Measurements from ENCODE around the gene PROB1.

- TF ChIP-seq CBX5 (CRISPR knock-in tag; IDR thresholded peaks at IDR 0.05; ENCODE audit: borderline replicate concordance) (no peak), RFXAP (CRISPR knock-in tag; IDR thresholded peaks at IDR 0.05; ENCODE audit: borderline replicate concordance) (no peak), CTCF (CRISPR knock-in tag; IDR thresholded peaks at IDR 0.05) (no peak)
These were observed 25.7 kb downstream of the PROB1 start for GRCh38 chr5:139369181-139369580.
